Coronary artery (tissue), 2 donors: ENCODE results near the gene NMT1.

Experiments used
- DNase-seq: peaks from one replicate; pipeline ENCODE4 v3.0.0-alpha.2; 2017; ENCODE audit warnings: low spot score
- H3K27ac ChIP-seq, 2 donors: fragments of 200-600 bp; sonication (generic); one replicate each; pipeline ENCODE4 v1.5.1; 2016 to 2019
- H3K4me3 ChIP-seq: fragments of 200-600 bp; sonication (generic); 2 replicates; pipeline ENCODE4 v1.5.1; 2016; ENCODE audit warnings: mild to moderate bottlenecking, moderate library complexity
- TF ChIP-seq, protein P1 (sequence below): fragments of 200-600 bp; sonication (generic); IDR thresholded peaks from one replicate; pipeline ENCODE4 v1.5.1; 2019; ENCODE audit warnings: antibody characterized with exemption

Gene NMT1

DNA sequence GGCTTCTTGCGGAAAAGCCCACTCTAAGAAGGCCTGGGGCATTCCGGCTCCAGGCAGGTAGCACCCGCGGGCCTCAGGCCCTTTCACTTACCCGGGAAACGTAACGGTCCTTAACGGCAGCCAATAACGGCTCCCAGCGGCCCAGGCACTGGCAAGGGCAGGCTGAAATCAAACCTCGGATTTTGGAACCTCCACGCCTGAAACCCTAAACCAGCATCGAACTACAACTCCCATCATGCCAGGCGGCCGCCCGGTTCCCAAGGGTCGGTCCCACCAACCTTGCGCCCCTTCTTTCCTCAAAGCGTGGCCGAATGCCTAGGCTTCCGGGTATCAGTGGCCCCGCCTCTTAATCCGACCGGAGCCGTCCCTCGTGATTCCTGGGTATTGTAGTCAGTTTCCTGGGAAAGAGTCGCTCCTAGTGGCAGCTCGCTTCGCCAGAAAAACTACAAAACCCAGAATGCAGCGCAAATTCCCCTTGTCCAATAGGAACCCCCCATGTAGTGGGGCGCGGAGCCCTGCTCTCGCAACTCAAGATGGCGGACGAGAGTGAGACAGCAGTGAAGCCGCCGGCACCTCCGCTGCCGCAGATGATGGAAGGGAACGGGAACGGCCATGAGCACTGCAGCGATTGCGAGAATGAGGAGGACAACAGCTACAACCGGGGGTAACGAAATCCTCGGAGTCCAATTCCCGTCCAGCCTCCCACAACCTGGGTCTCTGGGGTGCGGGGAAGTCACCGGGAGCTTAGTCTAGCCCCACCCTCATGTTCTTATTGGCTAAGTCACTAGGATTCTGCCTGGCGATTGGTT, at the start of gene NMT1:
TSS of gene NMT1 (plus strand) at position 521 of the 809 bp plus-strand sequence. CDS start at position 534, 13 bp downstream.
- TF ChIP-seq, protein P1, sequence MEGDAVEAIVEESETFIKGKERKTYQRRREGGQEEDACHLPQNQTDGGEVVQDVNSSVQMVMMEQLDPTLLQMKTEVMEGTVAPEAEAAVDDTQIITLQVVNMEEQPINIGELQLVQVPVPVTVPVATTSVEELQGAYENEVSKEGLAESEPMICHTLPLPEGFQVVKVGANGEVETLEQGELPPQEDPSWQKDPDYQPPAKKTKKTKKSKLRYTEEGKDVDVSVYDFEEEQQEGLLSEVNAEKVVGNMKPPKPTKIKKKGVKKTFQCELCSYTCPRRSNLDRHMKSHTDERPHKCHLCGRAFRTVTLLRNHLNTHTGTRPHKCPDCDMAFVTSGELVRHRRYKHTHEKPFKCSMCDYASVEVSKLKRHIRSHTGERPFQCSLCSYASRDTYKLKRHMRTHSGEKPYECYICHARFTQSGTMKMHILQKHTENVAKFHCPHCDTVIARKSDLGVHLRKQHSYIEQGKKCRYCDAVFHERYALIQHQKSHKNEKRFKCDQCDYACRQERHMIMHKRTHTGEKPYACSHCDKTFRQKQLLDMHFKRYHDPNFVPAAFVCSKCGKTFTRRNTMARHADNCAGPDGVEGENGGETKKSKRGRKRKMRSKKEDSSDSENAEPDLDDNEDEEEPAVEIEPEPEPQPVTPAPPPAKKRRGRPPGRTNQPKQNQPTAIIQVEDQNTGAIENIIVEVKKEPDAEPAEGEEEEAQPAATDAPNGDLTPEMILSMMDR = no peak
- DNase-seq = peak; percentile 100
- Histone ChIP-seq H3K27ac (peak within 1 kb of the TSS; percentile 80 to 93), H3K4me3 (peak within 1 kb of the TSS; percentile 82)

GRCh38 chr17:45011767-45012166, 49.4 kb upstream of the NMT1 start:
- Histone ChIP-seq H3K4me3 (no peak overlapping the region), H3K27ac (no peak overlapping the region)
- TF ChIP-seq, protein P1 = no peak
- no peak for DNase-seq

DNA sequence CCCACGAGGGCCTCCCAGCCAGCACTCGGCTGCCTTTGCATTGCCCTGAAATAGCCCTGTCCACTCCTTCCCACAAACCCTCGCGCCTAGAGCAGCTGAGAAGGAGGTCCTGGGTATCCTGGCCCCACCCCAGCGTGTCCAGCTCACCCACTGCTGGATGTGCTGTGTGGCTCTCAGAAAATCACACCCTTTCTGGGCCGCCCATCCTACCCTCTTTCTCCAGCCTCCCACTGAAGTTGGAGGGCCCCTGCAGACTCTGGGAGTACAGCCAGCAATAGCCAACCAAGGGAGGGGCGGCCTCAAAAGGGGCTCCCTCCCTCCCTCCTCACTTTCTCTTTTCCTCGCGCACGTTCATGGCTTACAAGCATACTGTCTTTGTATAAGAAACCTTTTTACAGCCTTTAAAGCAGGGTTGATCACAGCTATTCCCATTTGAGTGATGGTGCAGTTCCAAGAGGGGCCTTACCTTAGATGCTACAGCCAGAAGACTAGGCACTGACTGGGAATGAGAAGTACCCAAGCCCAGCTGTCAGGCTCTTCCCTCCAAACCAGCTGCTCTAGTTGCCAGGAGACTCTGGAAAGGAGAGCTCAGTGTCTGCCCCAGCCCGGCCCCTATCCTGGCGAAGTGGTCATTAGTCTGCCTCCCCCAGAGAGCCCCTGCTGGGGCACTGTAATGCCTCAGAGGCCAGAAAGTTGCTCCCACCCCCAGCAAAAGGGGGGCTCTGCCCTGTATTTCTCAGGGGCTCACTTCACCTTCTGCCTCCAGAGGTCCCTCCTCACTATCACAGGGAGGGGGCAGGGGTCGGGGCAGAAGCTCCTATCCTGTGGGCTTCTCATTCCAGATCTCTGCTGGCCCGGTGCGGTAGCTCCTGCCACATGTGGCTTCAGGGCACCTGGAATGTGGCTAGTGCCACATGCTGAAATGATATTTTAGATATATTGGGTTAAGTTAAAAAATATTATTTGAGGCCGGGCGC, 47.8 kb upstream of the NMT1 start:
- Histone ChIP-seq H3K27ac (peak overlapping the region in 1 of 2 donors; percentile 41), H3K4me3 (no peak overlapping the region)
- TF ChIP-seq, protein P1 = no peak
- no peak for DNase-seq

GRCh38 chr17:45016237-45016636, 44.9 kb upstream of the NMT1 start:
- no peak for DNase-seq
- TF ChIP-seq, protein P1 = no peak
- H3K27ac ChIP-seq = no peak overlapping the region
- H3K4me3 ChIP-seq = no peak overlapping the region

DNA sequence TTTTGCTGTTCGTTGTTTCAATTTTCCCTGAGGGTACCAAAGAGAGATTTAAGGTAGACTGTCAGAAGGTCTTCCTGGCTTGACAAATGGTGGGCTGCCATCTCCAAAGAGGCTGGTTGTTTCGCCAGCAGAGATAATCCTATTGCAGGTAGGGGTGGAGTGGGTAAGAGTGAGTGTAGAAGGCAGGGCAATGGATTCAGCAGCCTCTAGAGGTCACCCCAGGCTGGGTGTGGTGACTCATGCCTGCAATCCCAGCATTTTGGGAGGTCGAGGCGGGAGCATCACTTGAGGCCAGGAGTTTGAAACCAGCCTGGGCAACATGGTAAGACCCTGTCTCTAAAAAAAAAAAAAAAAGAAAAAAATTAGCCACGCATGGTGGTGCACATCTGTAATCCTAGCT, 44.3 kb upstream of the NMT1 start:
- H3K4me3 ChIP-seq = no peak overlapping the region
- DNase-seq = no peak
- no peak overlapping the region for H3K27ac ChIP-seq
- TF ChIP-seq, protein P1 = no peak

DNA sequence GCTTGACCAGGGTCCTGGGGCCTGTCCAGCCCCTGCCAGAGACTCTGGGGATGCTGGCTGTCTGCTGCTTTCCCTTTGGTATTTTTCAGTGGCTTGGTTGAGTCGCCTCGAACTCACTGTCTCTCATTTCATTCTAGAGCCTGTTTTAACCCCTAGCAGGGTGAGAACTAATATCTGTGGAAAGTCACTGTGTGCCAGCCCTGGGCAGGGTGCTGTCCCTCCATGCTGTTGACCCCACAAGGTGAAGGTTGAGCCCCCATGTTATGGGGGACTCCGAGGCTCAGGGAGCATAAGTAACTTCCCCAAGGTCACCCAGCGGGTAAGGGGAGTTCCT, 42.6 kb upstream of the NMT1 start:
- TF ChIP-seq, protein P1 = no peak
- DNase-seq = no peak
- H3K27ac ChIP-seq = peak overlapping the region in 1 of 2 donors; percentile 80

More for the DNA sequence above, 42.6 kb upstream of the NMT1 start:
- peak overlapping the region; percentile 76 for H3K4me3 ChIP-seq
